Natural killer cell (primary cell): ENCODE results near the gene CAPN9. TPM values are rescaled to one million over a fixed set of nuclear protein-coding genes. Genes with fewer than 3 reads are reported as not detected.

Experiments used
- ATAC-seq, 3 donors: fragments of 150-1000 bp in 2 of 3; fragments of 200-7000 bp in 1 of 3; cut with Tn5 transposase; 1 replicate in 1 of 3; 2 replicates in 2 of 3; pipeline ENCODE4 v1.10.0; 2021; ENCODE audit warnings: mild to moderate bottlenecking in 2 of 3, moderate library complexity in 2 of 3
- DNase-seq, 2 donors: peaks; one replicate each; pipeline versions ENCODE4 v3.0.0 to v3.0.0-alpha.2; 2013 to 2021; ENCODE audit warnings: mixed read lengths in 1 of 2
- H3K27ac ChIP-seq: one replicate; pipeline ENCODE4 v1.5.1; 2013; ENCODE audit warnings: mild to moderate bottlenecking, low read length
- H3K27me3 ChIP-seq: one replicate; pipeline ENCODE4 v1.6.1; 2013; ENCODE audit warnings: low read length; ENCODE audit not compliant: control insufficient read depth, insufficient read depth
- H3K36me3 ChIP-seq: one replicate; pipeline ENCODE4 v1.6.1; 2013; ENCODE audit warnings: low read length; ENCODE audit not compliant: control insufficient read depth, insufficient read depth
- H3K4me1 ChIP-seq: one replicate; pipeline ENCODE4 v1.6.1; 2013; ENCODE audit warnings: low read length; ENCODE audit not compliant: control insufficient read depth, insufficient read depth
- H3K4me3 ChIP-seq: one replicate; pipeline ENCODE4 v1.5.1; 2013; ENCODE audit warnings: low read length
- H3K9me3 ChIP-seq: one replicate; pipeline ENCODE4 v1.6.1; 2013; ENCODE audit warnings: low read length; ENCODE audit not compliant: control insufficient read depth, insufficient read depth
- H3K27ac Mint-ChIP-seq, 2 donors: one replicate each; pipeline ENCODE4 v1.8.0; 2022; ENCODE audit warnings: mild to moderate bottlenecking in 2 of 2, mixed read lengths in 2 of 2, moderate library complexity in 1 of 2
- H3K27me3 Mint-ChIP-seq, 2 donors: one replicate each; pipeline ENCODE4 v1.8.0; 2022; ENCODE audit warnings: low read depth in 2 of 2, mixed read lengths in 2 of 2
- H3K36me3 Mint-ChIP-seq: one replicate; pipeline ENCODE4 v1.8.0; 2022; ENCODE audit warnings: mixed read lengths
- H3K4me1 Mint-ChIP-seq, 2 donors: one replicate each; pipeline ENCODE4 v1.8.0; 2022; ENCODE audit warnings: mixed read lengths in 2 of 2
- H3K4me3 Mint-ChIP-seq: one replicate; pipeline ENCODE4 v1.8.0; 2022; ENCODE audit warnings: mild to moderate bottlenecking, moderate library complexity, mixed read lengths
- H3K9me3 Mint-ChIP-seq, 2 donors: one replicate each; pipeline ENCODE4 v1.8.0; 2022; ENCODE audit warnings: mixed read lengths in 2 of 2
- CTCF ChIP-seq: fragments of 200-600 bp; IDR thresholded peaks from one replicate; pipeline ENCODE4 v1.8.0; 2022; ENCODE audit warnings: antibody characterized with exemption
- WGBS: methylation state at CpG from one replicate; pipeline ENCODE4 v1.1.7; 2013; ENCODE audit warnings: missing lambda C conversion rate; ENCODE audit not compliant: insufficient coverage; 5-methylcytosine and 5-hydroxymethylcytosine counted together
- intact Hi-C: fragments of 100-400 bp; cut with micrococcal nuclease; formaldehyde crosslinking; loops from one replicate; pipeline ENCODE4 v1.14.2; 2022
- total RNA-seq, 4 donors: library from RNA; stranded (reverse); fragments of 120-200 nt in 1 of 4; gene quantifications; one replicate each; pipeline versions ENCODE4 v1.2.3 to v1.2.4, GENCODE V29; 2013 to 2022

CAPN9 gene
- total RNA-seq, 3 donors from 2014 or later (not counting 1 experiment from before 2014, with no cell fraction given), result not detected

GRCh38 chr1:230836793-230837192 lies 89.6 kb downstream of the CAPN9 start:
- H3K4me1 ChIP-seq, result no peaks in the 10 kb centered on the region
- H3K4me3 ChIP-seq, result no peak overlapping the region
- H3K9me3 ChIP-seq, result no peaks in the 10 kb centered on the region
- no peaks in the 10 kb centered on the region for H3K27me3 ChIP-seq
- Mint-ChIP-seq H3K27ac (no peak overlapping the region), H3K27me3 (peaks cover 9 to 33% of the 10 kb centered on the region in 2 donors), H3K4me3 (no peak overlapping the region), H3K36me3 (no peaks in the 10 kb centered on the region), H3K9me3 (no peaks in the 10 kb centered on the region), H3K4me1 (no peaks in the 10 kb centered on the region)
- 91% methylated on average over 5 of the region's 5 CpGs for WGBS
- H3K36me3 ChIP-seq, result no peaks in the 10 kb centered on the region
- TF ChIP-seq CTCF, result no peak
- intact Hi-C loops, result no loop called here
- H3K27ac ChIP-seq, result no peak overlapping the region
- no peak for DNase-seq
- ATAC-seq, result no peak

- no peak overlapping the region for H3K4me3 ChIP-seq
- WGBS, result 90% methylated on average over 8 of the region's 10 CpGs
- H3K4me1 ChIP-seq, result no peaks in the 10 kb centered on the region
- H3K27ac ChIP-seq, result no peak overlapping the region
- Mint-ChIP-seq H3K9me3 (no peaks in the 10 kb centered on the region), H3K4me3 (no peak overlapping the region), H3K27ac (no peak overlapping the region), H3K36me3 (no peaks in the 10 kb centered on the region), H3K4me1 (no peaks in the 10 kb centered on the region), H3K27me3 (peaks cover 3 to 11% of the 10 kb centered on the region in 2 donors)
- intact Hi-C loops, result no loop called here
- no peaks in the 10 kb centered on the region for H3K27me3 ChIP-seq
- ATAC-seq, result no peak
- no peaks in the 10 kb centered on the region for H3K36me3 ChIP-seq
- TF ChIP-seq CTCF, result no peak
- H3K9me3 ChIP-seq, result no peaks in the 10 kb centered on the region
- no peak for DNase-seq
Observed at GRCh38 chr1:230839173-230839572, 92.0 kb downstream of the CAPN9 start.

- Histone ChIP-seq H3K27ac (no peak overlapping the region), H3K27me3 (no peaks in the 10 kb centered on the region), H3K36me3 (no peaks in the 10 kb centered on the region), H3K9me3 (no peaks in the 10 kb centered on the region), H3K4me3 (no peak overlapping the region), H3K4me1 (no peaks in the 10 kb centered on the region)
- H3K4me1 Mint-ChIP-seq, result no peaks in the 10 kb centered on the region
- no peaks in the 10 kb centered on the region for H3K9me3 Mint-ChIP-seq
- H3K4me3 Mint-ChIP-seq, result no peak overlapping the region
- ATAC-seq (no peak), DNase-seq (no peak)
- TF ChIP-seq CTCF, result no peak
- intact Hi-C loops, result no loop called here
- WGBS, result 96% methylated on average over 8 of the region's 8 CpGs
- no peaks in the 10 kb centered on the region for H3K36me3 Mint-ChIP-seq
- H3K27ac Mint-ChIP-seq, result no peak overlapping the region
- no peaks in the 10 kb centered on the region for H3K27me3 Mint-ChIP-seq
Observed at GRCh38 chr1:230842801-230843200, 95.6 kb downstream of the CAPN9 start.

GRCh38 chr1:230843503-230844309 lies 96.5 kb downstream of the CAPN9 start:
- no peaks in the 10 kb centered on the region for H3K4me1 ChIP-seq
- no peaks in the 10 kb centered on the region for H3K4me1 Mint-ChIP-seq
- no peaks in the 10 kb centered on the region for H3K27me3 ChIP-seq
- no peak overlapping the region for H3K27ac ChIP-seq
- H3K27me3 Mint-ChIP-seq, result no peaks in the 10 kb centered on the region
- H3K9me3 Mint-ChIP-seq, result no peaks in the 10 kb centered on the region
- no peak for DNase-seq
- H3K4me3 ChIP-seq, result no peak overlapping the region
- no peak for TF ChIP-seq CTCF
- H3K27ac Mint-ChIP-seq, result no peak overlapping the region
- ATAC-seq, result no peak
- H3K9me3 ChIP-seq, result no peaks in the 10 kb centered on the region
- no peak overlapping the region for H3K4me3 Mint-ChIP-seq
- 95% methylated on average over 28 of the region's 28 CpGs for WGBS
- no peaks in the 10 kb centered on the region for H3K36me3 ChIP-seq
- no peaks in the 10 kb centered on the region for H3K36me3 Mint-ChIP-seq
- intact Hi-C loops, result no loop called here
